ENCODE measurements around the gene PTPRN. TPM values are rescaled to one million over a fixed set of nuclear protein-coding genes. Genes with fewer than 3 reads are reported as not detected.

Gene PTPRN
- total RNA-seq, 1 experiment from 2014 or later, result not detected

- intact Hi-C loops (cut with micrococcal nuclease; ENCODE audit: unreplicated experiment), result no loop called here
- CTCF ChIA-PET, result no interaction called here
- Mint-ChIP-seq H3K27ac (ENCODE audit: unreplicated experiment) (no peak overlapping the region), H3K4me1 (ENCODE audit: low read depth, unreplicated experiment) (peaks cover 11% of the 10 kb centered on the region), H3K9me3 (ENCODE audit: low read depth, unreplicated experiment) (no peaks in the 10 kb centered on the region), H3K27me3 (ENCODE audit: unreplicated experiment) (peaks cover 10% of the 10 kb centered on the region), H3K36me3 (ENCODE audit: insufficient read depth, unreplicated experiment) (peaks cover 8% of the 10 kb centered on the region), H3K4me3 (ENCODE audit: low read depth, unreplicated experiment) (no peak overlapping the region)
- TF ChIP-seq CTCF (IDR thresholded peaks at IDR 0.05; ENCODE audit: unreplicated experiment), result no peak
- no TSS peak for BruUV-seq (replicated peaks)
- no peak for DNase-seq
These were observed 23.2 kb downstream of the PTPRN start for GRCh38 chr2:219285894-219286425.

GRCh38 chr2:219285373-219285735 is 23.8 kb downstream of the PTPRN start:
- Mint-ChIP-seq H3K4me1 (ENCODE audit: low read depth, unreplicated experiment) (peaks cover 17% of the 10 kb centered on the region), H3K27me3 (ENCODE audit: unreplicated experiment) (peaks cover 8% of the 10 kb centered on the region), H3K9me3 (ENCODE audit: low read depth, unreplicated experiment) (no peaks in the 10 kb centered on the region), H3K27ac (ENCODE audit: unreplicated experiment) (no peak overlapping the region), H3K36me3 (ENCODE audit: insufficient read depth, unreplicated experiment) (peaks cover 8% of the 10 kb centered on the region), H3K4me3 (ENCODE audit: low read depth, unreplicated experiment) (no peak overlapping the region)
- intact Hi-C loops (cut with micrococcal nuclease; ENCODE audit: unreplicated experiment), result no loop called here
- DNase-seq, result no peak
- no peak for TF ChIP-seq CTCF (IDR thresholded peaks at IDR 0.05; ENCODE audit: unreplicated experiment)
- CTCF ChIA-PET, result no interaction called here
- BruUV-seq (replicated peaks), result no TSS peak

- Mint-ChIP-seq H3K36me3 (ENCODE audit: insufficient read depth, unreplicated experiment) (peaks cover 14% of the 10 kb centered on the region), H3K27ac (ENCODE audit: unreplicated experiment) (no peak overlapping the region), H3K27me3 (ENCODE audit: unreplicated experiment) (peaks cover 2% of the 10 kb centered on the region), H3K9me3 (ENCODE audit: low read depth, unreplicated experiment) (no peaks in the 10 kb centered on the region), H3K4me3 (ENCODE audit: low read depth, unreplicated experiment) (no peak overlapping the region), H3K4me1 (ENCODE audit: low read depth, unreplicated experiment) (peaks cover 19% of the 10 kb centered on the region)
- intact Hi-C loops (cut with micrococcal nuclease; ENCODE audit: unreplicated experiment), result no loop called here
- no TSS peak for BruUV-seq (replicated peaks)
- TF ChIP-seq CTCF (IDR thresholded peaks at IDR 0.05; ENCODE audit: unreplicated experiment), result no peak
- no peak for DNase-seq
- CTCF ChIA-PET, result no interaction called here
These were observed 24.5 kb downstream of the PTPRN start for GRCh38 chr2:219284501-219285372.

- DNase-seq, result no peak
- no peaks in the 10 kb centered on the region for H3K27me3 Mint-ChIP-seq (ENCODE audit: unreplicated experiment)
- TF ChIP-seq CTCF (IDR thresholded peaks at IDR 0.05; ENCODE audit: unreplicated experiment), result no peak
- H3K4me1 Mint-ChIP-seq (ENCODE audit: low read depth, unreplicated experiment), result peaks cover 28% of the 10 kb centered on the region
- peaks cover 28% of the 10 kb centered on the region for H3K36me3 Mint-ChIP-seq (ENCODE audit: insufficient read depth, unreplicated experiment)
- no peaks in the 10 kb centered on the region for H3K9me3 Mint-ChIP-seq (ENCODE audit: low read depth, unreplicated experiment)
- intact Hi-C loops (cut with micrococcal nuclease; ENCODE audit: unreplicated experiment), result no loop called here
- CTCF ChIA-PET, result no interaction called here
- H3K27ac Mint-ChIP-seq (ENCODE audit: unreplicated experiment), result no peak overlapping the region
- H3K4me3 Mint-ChIP-seq (ENCODE audit: low read depth, unreplicated experiment), result no peak overlapping the region
- BruUV-seq (replicated peaks), result no TSS peak
These were observed 26.1 kb downstream of the PTPRN start for GRCh38 chr2:219282943-219283581.
